Osteoblast (primary cell): ENCODE data around the gene BFSP2. TPM values are rescaled to one million over a fixed set of nuclear protein-coding genes. Genes with fewer than 3 reads are reported as not detected.
"Not testable (repeated sequence)": the region's sequence is repeated elsewhere in the genome, so short reads cannot be mapped to it uniquely, and the experiment has no call there.

Experiments used
- DNase-seq: peaks from one replicate; pipeline ENCODE4 v3.0.0; 2011; ENCODE audit warnings: low spot score, mixed read lengths; ENCODE audit not compliant: insufficient read length; ENCODE audit errors: missing footprints
- H2AFZ ChIP-seq: 2 replicates; pipeline ENCODE4 v1.6.0; 2011; ENCODE audit warnings: mild to moderate bottlenecking, low read length
- H3K27ac ChIP-seq: 2 replicates; pipeline ENCODE4 v1.5.1; 2011; ENCODE audit warnings: mild to moderate bottlenecking, low read depth, low read length, moderate library complexity
- H3K27me3 ChIP-seq: 2 replicates; pipeline ENCODE4 v1.6.0; 2012; ENCODE audit warnings: mild to moderate bottlenecking, control low read depth, inconsistent platforms, low read length, moderate library complexity; ENCODE audit not compliant: insufficient read depth
- H3K36me3 ChIP-seq: 2 replicates; pipeline ENCODE4 v1.5.1; 2011; ENCODE audit warnings: mild to moderate bottlenecking, low read length, control low read depth, moderate library complexity; ENCODE audit not compliant: insufficient read depth
- H3K4me1 ChIP-seq: 2 replicates; pipeline ENCODE4 v1.5.1; 2011; ENCODE audit warnings: mild to moderate bottlenecking, low read length, control low read depth, moderate library complexity; ENCODE audit not compliant: insufficient read depth
- H3K4me2 ChIP-seq: 2 replicates; pipeline ENCODE4 v1.6.0; 2011; ENCODE audit warnings: mild to moderate bottlenecking, low read length; ENCODE audit not compliant: insufficient read depth
- H3K4me3 ChIP-seq: fragments of 200-600 bp; sonication (generic); 3 replicates; pipeline ENCODE4 v1.5.1; 2012; ENCODE audit warnings: mild to moderate bottlenecking, low read length, inconsistent platforms; ENCODE audit not compliant: insufficient read depth
- H3K79me2 ChIP-seq: 2 replicates; pipeline ENCODE4 v1.6.0; 2012; ENCODE audit warnings: mild to moderate bottlenecking, low read length, control low read depth, inconsistent platforms; ENCODE audit not compliant: insufficient read depth
- H3K9me3 ChIP-seq: 2 replicates; pipeline ENCODE4 v1.5.1; 2011; ENCODE audit warnings: low read depth, low read length, control low read depth
- H4K20me1 ChIP-seq: 2 replicates; pipeline ENCODE4 v1.6.0; 2012; ENCODE audit warnings: mild to moderate bottlenecking, low read length, control low read depth; ENCODE audit not compliant: insufficient read depth
- total RNA-seq: library from RNA; depleted of rRNA; stranded (reverse); fragments of >200 nt; gene quantifications from 2 replicates; pipeline ENCODE4 v1.2.3, GENCODE V29; 2012
- TF ChIP-seq, protein P1 (sequence below): IDR thresholded peaks from 2 replicates; pipeline ENCODE4 v1.5.1; 2011; ENCODE audit warnings: mild to moderate bottlenecking, low read depth, low read length, moderate library complexity; ENCODE audit errors: extremely low read depth

BFSP2 gene
- total RNA-seq, 1 donor = not detected

GRCh38 chr3:133469140-133469731 is 69.4 kb downstream of the BFSP2 start:
- no peaks in the 10 kb centered on the region for H3K9me3 ChIP-seq
- no peaks in the 10 kb centered on the region for H3K27me3 ChIP-seq
- no peaks in the 10 kb centered on the region for H3K36me3 ChIP-seq
- TF ChIP-seq, protein P1, sequence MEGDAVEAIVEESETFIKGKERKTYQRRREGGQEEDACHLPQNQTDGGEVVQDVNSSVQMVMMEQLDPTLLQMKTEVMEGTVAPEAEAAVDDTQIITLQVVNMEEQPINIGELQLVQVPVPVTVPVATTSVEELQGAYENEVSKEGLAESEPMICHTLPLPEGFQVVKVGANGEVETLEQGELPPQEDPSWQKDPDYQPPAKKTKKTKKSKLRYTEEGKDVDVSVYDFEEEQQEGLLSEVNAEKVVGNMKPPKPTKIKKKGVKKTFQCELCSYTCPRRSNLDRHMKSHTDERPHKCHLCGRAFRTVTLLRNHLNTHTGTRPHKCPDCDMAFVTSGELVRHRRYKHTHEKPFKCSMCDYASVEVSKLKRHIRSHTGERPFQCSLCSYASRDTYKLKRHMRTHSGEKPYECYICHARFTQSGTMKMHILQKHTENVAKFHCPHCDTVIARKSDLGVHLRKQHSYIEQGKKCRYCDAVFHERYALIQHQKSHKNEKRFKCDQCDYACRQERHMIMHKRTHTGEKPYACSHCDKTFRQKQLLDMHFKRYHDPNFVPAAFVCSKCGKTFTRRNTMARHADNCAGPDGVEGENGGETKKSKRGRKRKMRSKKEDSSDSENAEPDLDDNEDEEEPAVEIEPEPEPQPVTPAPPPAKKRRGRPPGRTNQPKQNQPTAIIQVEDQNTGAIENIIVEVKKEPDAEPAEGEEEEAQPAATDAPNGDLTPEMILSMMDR = no peak
- H3K79me2 ChIP-seq = no peaks in the 10 kb centered on the region
- peak overlapping the region; percentile 61 for H2AFZ ChIP-seq
- H4K20me1 ChIP-seq = no peaks in the 10 kb centered on the region
- H3K4me2 ChIP-seq = peak overlapping the region; percentile 36
- no peak for DNase-seq
- H3K4me3 ChIP-seq = no peak overlapping the region
- peaks cover 18% of the 10 kb centered on the region for H3K4me1 ChIP-seq
- no peak overlapping the region for H3K27ac ChIP-seq

DNA sequence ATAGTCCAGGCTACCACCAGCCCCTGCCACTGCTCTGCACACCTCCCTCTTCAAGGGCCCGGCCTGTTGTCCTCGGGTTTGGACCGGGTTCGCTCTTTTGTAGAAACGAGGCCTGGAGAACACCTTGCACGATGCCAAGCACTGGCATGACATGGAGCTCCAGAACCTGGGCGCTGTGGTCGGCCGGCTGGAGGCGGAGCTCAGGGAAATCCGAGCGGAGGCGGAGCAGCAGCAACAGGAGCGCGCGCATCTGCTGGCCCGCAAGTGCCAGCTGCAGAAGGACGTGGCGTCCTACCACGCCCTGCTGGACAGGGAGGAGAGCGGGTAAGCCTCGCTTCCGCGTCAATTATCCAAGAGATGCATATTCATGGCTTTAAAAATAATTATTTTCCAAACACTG is 72.4 kb downstream of the BFSP2 start:
- Histone ChIP-seq H3K9me3 (no peaks in the 10 kb centered on the region), H3K36me3 (no peaks in the 10 kb centered on the region), H3K79me2 (no peaks in the 10 kb centered on the region), H2AFZ (no peak overlapping the region), H3K4me2 (no peak overlapping the region), H3K4me1 (peaks cover 18% of the 10 kb centered on the region), H3K27ac (no peak overlapping the region), H4K20me1 (no peaks in the 10 kb centered on the region), H3K27me3 (no peaks in the 10 kb centered on the region), H3K4me3 (no peak overlapping the region)
- DNase-seq = no peak
- TF ChIP-seq, protein P1 = no peak

DNA sequence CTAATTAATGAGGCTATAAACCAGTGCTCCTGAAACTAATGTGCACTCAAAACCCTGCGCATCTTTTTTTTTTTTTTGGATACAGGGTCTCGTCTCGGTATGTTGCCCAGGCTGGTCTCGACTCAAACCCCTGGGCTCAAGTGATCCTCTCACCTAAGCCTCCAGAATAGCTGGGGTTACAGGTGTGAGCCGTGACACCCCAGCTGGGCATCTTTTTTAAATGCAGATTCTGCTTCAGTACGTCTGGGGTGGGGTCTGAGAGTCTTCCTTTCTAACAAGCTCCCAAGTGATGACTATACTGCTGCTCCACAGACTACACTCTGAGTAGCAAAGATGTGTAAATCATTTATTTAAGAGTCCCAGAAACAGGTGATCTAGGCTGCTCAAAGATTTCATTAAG is 73.0 kb downstream of the BFSP2 start:
- TF ChIP-seq, protein P1 = no peak
- H4K20me1 ChIP-seq = no peaks in the 10 kb centered on the region
- no peak overlapping the region for H3K4me2 ChIP-seq
- H3K4me1 ChIP-seq = peaks cover 16% of the 10 kb centered on the region
- no peaks in the 10 kb centered on the region for H3K79me2 ChIP-seq
- no peak overlapping the region for H3K27ac ChIP-seq
- no peak overlapping the region for H2AFZ ChIP-seq
- no peak overlapping the region for H3K4me3 ChIP-seq
- no peaks in the 10 kb centered on the region for H3K36me3 ChIP-seq
- DNase-seq = no peak
- no peaks in the 10 kb centered on the region for H3K27me3 ChIP-seq
- no peaks in the 10 kb centered on the region for H3K9me3 ChIP-seq

DNA sequence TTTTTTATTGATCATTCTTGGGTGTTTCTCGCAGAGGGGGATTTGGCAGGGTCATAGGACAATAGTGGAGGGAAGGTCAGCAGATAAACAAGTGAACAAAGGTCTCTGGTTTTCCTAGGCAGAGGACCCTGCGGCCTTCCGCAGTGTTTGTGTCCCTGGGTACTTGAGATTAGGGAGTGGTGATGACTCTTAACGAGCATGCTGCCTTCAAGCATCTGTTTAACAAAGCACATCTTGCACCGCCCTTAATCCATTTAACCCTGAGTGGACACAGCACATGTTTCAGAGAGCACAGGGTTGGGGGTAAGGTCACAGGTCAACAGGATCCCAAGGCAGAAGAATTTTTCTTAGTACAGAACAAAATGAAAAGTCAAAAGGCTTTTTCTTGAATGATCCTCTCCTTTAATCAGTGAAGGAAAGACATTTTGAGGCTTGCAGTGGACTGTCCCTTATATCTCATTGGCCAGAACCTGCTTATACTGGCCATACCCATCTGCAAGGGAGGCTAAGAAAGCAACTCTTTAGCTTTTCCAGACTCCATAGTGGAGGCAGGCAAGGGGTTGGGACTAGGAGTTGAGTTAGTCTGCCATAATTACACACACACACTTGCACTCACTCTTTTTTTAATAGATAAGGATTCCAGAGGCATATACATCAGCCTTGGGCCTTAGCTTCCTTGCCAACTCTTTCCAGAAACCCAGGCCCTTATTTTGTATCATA is 73.8 kb downstream of the BFSP2 start:
- peaks cover 11% of the 10 kb centered on the region for H3K4me1 ChIP-seq
- not testable (repeated sequence) for H2AFZ ChIP-seq, H3K27ac ChIP-seq, H3K4me2 ChIP-seq, H3K4me3 ChIP-seq, H3K9me3 ChIP-seq, H3K36me3 ChIP-seq, DNase-seq, H3K79me2 ChIP-seq, H4K20me1 ChIP-seq, H3K27me3 ChIP-seq
